WTC11 (cell line): Measurements from ENCODE around the gene DNAH9.

Source experiments
- CREM ChIP-seq: sonication (generic); formaldehyde crosslinking; IDR thresholded peaks from 2 replicates; pipeline ENCODE4 v1.8.1; 2022; ENCODE audit warnings: mild to moderate bottlenecking, missing genetic modification reagents, moderate library complexity
- CTCF ChIP-seq: fragments of 200-600 bp; IDR thresholded peaks from 2 replicates; pipeline ENCODE4 v1.8.0; 2022; ENCODE audit warnings: antibody characterized with exemption
- ETV6 ChIP-seq: sonication (generic); formaldehyde crosslinking; IDR thresholded peaks from 2 replicates; pipeline ENCODE4 v1.8.1; 2022; ENCODE audit warnings: mild to moderate bottlenecking, missing genetic modification reagents
- HMGXB4 ChIP-seq: sonication (generic); formaldehyde crosslinking; IDR thresholded peaks from 2 replicates; pipeline ENCODE4 v1.8.1; 2023; ENCODE audit warnings: mild to moderate bottlenecking, moderate library complexity, missing genetic modification reagents
- MAX ChIP-seq: sonication (generic); formaldehyde crosslinking; IDR thresholded peaks from 2 replicates; pipeline ENCODE4 v1.8.0; 2022; ENCODE audit warnings: mild to moderate bottlenecking, missing genetic modification reagents
- NFYB ChIP-seq: sonication (generic); formaldehyde crosslinking; conservative IDR thresholded peaks from 2 replicates; pipeline ENCODE4 v1.8.0; 2022; ENCODE audit warnings: low read depth, missing genetic modification reagents
- NR3C1 ChIP-seq: sonication (generic); formaldehyde crosslinking; conservative IDR thresholded peaks from 2 replicates; pipeline ENCODE4 v1.8.1; 2023; ENCODE audit warnings: low read depth, mild to moderate bottlenecking, missing genetic modification reagents
- RELA ChIP-seq: sonication (generic); formaldehyde crosslinking; IDR thresholded peaks from 2 replicates; pipeline ENCODE4 v1.8.1; 2022; ENCODE audit warnings: missing genetic modification reagents, mild to moderate bottlenecking, borderline replicate concordance
- STAT6 ChIP-seq: sonication (generic); formaldehyde crosslinking; conservative IDR thresholded peaks from 2 replicates; pipeline ENCODE4 v1.8.1; 2023; ENCODE audit warnings: mild to moderate bottlenecking, low read depth, missing genetic modification reagents, moderate library complexity
- TEAD4 ChIP-seq: sonication (generic); formaldehyde crosslinking; IDR thresholded peaks from 2 replicates; pipeline ENCODE4 v1.8.0; 2022; ENCODE audit warnings: mild to moderate bottlenecking, missing genetic modification reagents
- ZNF121 ChIP-seq: sonication (generic); formaldehyde crosslinking; IDR thresholded peaks from 2 replicates; pipeline ENCODE4 v1.8.0; 2023; ENCODE audit warnings: missing genetic modification reagents
- TF ChIP-seq, protein P1 (sequence below): sonication (generic); formaldehyde crosslinking; IDR thresholded peaks from 2 replicates; pipeline ENCODE4 v1.8.1; 2022; ENCODE audit warnings: low read depth, missing genetic modification reagents, borderline replicate concordance
- TF ChIP-seq, protein P2 (sequence below): sonication (generic); formaldehyde crosslinking; IDR thresholded peaks from 2 replicates; pipeline ENCODE4 v1.8.1; 2022; ENCODE audit warnings: mild to moderate bottlenecking, moderate library complexity, missing genetic modification reagents
- TF ChIP-seq, protein P3 (sequence below): sonication (generic); formaldehyde crosslinking; IDR thresholded peaks from 2 replicates; pipeline ENCODE4 v1.8.0; 2022; ENCODE audit warnings: mild to moderate bottlenecking, missing genetic modification reagents

GRCh38 chr17:11636771-11637170 lies 38.5 kb downstream of the DNAH9 start:
- no peak for TF ChIP-seq CTCF
- no peak for TF ChIP-seq ETV6 (CRISPR knock-in tag)
- TF ChIP-seq CREM, result no peak
- no peak for TF ChIP-seq STAT6
- TF ChIP-seq, protein P1, sequence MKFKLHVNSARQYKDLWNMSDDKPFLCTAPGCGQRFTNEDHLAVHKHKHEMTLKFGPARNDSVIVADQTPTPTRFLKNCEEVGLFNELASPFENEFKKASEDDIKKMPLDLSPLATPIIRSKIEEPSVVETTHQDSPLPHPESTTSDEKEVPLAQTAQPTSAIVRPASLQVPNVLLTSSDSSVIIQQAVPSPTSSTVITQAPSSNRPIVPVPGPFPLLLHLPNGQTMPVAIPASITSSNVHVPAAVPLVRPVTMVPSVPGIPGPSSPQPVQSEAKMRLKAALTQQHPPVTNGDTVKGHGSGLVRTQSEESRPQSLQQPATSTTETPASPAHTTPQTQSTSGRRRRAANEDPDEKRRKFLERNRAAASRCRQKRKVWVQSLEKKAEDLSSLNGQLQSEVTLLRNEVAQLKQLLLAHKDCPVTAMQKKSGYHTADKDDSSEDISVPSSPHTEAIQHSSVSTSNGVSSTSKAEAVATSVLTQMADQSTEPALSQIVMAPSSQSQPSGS (CRISPR knock-in tag), result no peak
- no peak for TF ChIP-seq HMGXB4 (CRISPR knock-in tag)
- no peak for TF ChIP-seq TEAD4
- no peak for TF ChIP-seq RELA (CRISPR knock-in tag)
- TF ChIP-seq, protein P2, sequence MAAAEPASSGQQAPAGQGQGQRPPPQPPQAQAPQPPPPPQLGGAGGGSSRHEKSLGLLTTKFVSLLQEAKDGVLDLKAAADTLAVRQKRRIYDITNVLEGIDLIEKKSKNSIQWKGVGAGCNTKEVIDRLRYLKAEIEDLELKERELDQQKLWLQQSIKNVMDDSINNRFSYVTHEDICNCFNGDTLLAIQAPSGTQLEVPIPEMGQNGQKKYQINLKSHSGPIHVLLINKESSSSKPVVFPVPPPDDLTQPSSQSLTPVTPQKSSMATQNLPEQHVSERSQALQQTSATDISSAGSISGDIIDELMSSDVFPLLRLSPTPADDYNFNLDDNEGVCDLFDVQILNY, result no peak
- no peak for TF ChIP-seq NFYB
- TF ChIP-seq NR3C1 (CRISPR knock-in tag), result no peak
- TF ChIP-seq ZNF121 (CRISPR knock-in tag), result no peak
- TF ChIP-seq, protein P3, sequence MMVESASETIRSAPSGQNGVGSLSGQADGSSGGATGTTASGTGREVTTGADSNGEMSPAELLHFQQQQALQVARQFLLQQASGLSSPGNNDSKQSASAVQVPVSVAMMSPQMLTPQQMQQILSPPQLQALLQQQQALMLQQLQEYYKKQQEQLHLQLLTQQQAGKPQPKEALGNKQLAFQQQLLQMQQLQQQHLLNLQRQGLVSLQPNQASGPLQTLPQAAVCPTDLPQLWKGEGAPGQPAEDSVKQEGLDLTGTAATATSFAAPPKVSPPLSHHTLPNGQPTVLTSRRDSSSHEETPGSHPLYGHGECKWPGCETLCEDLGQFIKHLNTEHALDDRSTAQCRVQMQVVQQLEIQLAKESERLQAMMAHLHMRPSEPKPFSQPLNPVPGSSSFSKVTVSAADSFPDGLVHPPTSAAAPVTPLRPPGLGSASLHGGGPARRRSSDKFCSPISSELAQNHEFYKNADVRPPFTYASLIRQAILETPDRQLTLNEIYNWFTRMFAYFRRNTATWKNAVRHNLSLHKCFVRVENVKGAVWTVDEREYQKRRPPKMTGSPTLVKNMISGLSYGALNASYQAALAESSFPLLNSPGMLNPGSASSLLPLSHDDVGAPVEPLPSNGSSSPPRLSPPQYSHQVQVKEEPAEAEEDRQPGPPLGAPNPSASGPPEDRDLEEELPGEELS, result no peak
- TF ChIP-seq MAX (CRISPR knock-in tag), result no peak
